Transverse colon (tissue), 4 donors: ENCODE measurements around the gene CACNA1C.

Experiments used
- EP300 ChIP-seq: sonication (generic); formaldehyde crosslinking; IDR thresholded peaks from one replicate; pipeline ENCODE4 v1.6.1; 2017; ENCODE audit warnings: antibody characterized with exemption, low read depth
- POLR2A ChIP-seq: fragments of 450-650 bp; IDR thresholded peaks from one replicate; pipeline ENCODE4 v1.6.1; 2016; ENCODE audit warnings: antibody characterized with exemption, mild to moderate bottlenecking, moderate library complexity
- POLR2AphosphoS5 ChIP-seq, 3 donors: sonication (generic); formaldehyde crosslinking; IDR thresholded peaks; one replicate each; pipeline ENCODE4 v1.6.1; 2016; ENCODE audit warnings: antibody characterized with exemption in 3 of 3
- TF ChIP-seq, protein P1 (sequence below), 5 experiments: fragments of 200-600 bp in 3 of 5; fragments of 450-650 bp in 2 of 5; sonication (generic) in 3 of 5; IDR thresholded peaks; 1 replicate in 2 of 5; 2 replicates in 3 of 5; pipeline ENCODE4 v1.5.1; 2016 to 2017; ENCODE audit warnings: antibody characterized with exemption in 5 of 5, inconsistent platforms in 3 of 5, mild to moderate bottlenecking in 2 of 5, moderate library complexity in 1 of 5

GRCh38 chr12:2372178-2372577 is 319.4 kb downstream of the CACNA1C start:
- TF ChIP-seq, protein P1, sequence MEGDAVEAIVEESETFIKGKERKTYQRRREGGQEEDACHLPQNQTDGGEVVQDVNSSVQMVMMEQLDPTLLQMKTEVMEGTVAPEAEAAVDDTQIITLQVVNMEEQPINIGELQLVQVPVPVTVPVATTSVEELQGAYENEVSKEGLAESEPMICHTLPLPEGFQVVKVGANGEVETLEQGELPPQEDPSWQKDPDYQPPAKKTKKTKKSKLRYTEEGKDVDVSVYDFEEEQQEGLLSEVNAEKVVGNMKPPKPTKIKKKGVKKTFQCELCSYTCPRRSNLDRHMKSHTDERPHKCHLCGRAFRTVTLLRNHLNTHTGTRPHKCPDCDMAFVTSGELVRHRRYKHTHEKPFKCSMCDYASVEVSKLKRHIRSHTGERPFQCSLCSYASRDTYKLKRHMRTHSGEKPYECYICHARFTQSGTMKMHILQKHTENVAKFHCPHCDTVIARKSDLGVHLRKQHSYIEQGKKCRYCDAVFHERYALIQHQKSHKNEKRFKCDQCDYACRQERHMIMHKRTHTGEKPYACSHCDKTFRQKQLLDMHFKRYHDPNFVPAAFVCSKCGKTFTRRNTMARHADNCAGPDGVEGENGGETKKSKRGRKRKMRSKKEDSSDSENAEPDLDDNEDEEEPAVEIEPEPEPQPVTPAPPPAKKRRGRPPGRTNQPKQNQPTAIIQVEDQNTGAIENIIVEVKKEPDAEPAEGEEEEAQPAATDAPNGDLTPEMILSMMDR (IDR thresholded peaks at IDR 0.05) = no peak
- TF ChIP-seq POLR2AphosphoS5 (IDR thresholded peaks at IDR 0.05) = no peak
- TF ChIP-seq EP300 = no peak
- TF ChIP-seq POLR2A = no peak
